Measurements from ENCODE around the gene SGO1.

The SGO1 gene

GRCh38 chr3:20130106-20130505, 55.9 kb downstream of the SGO1 start:
- no peak for DNase-seq (ENCODE audit: low spot score)
- H3K27ac ChIP-seq: no peak overlapping the region
- ChIA-PET POLR2A (ENCODE audit: low non-redundant PET) (no interaction called here), CTCF (no interaction called here)
- TF ChIP-seq CTCF (conservative IDR thresholded peaks at IDR 0.05; ENCODE audit: low read depth): no peak

- CTCF ChIA-PET: interaction anchor here (0.7 kb wide), 1 partner anchor 1962 kb away, joined by 5 read pairs; no protein-coding TSS in a partner anchor
These were observed 57.6 kb downstream of the SGO1 start for GRCh38 chr3:20128358-20128757.

GRCh38 chr3:20125897-20126296, 60.1 kb downstream of the SGO1 start:
- DNase-seq (ENCODE audit: low spot score): no peak
- ChIA-PET CTCF (no interaction called here), POLR2A (ENCODE audit: low non-redundant PET) (no interaction called here)
- no peak overlapping the region for H3K27ac ChIP-seq
- no peak for TF ChIP-seq CTCF (conservative IDR thresholded peaks at IDR 0.05; ENCODE audit: low read depth)

More at GRCh38 chr3:20128358-20128757, 57.6 kb downstream of the SGO1 start:
- POLR2A ChIA-PET (ENCODE audit: low non-redundant PET): no interaction called here
- no peak for DNase-seq (ENCODE audit: low spot score)
- TF ChIP-seq CTCF (conservative IDR thresholded peaks at IDR 0.05; ENCODE audit: low read depth): no peak
- no peak overlapping the region for H3K27ac ChIP-seq

GRCh38 chr3:20125289-20125688, 60.7 kb downstream of the SGO1 start:
- ChIA-PET POLR2A (ENCODE audit: low non-redundant PET) (no interaction called here), CTCF (no interaction called here)
- TF ChIP-seq CTCF (conservative IDR thresholded peaks at IDR 0.05; ENCODE audit: low read depth): no peak
- no peak for DNase-seq (ENCODE audit: low spot score)
- no peak overlapping the region for H3K27ac ChIP-seq

GRCh38 chr3:20123131-20123652, 62.8 kb downstream of the SGO1 start:
- ChIA-PET CTCF (interaction anchor here (0.6 kb wide), 1 partner anchor 100 kb away, joined by 4 read pairs; no protein-coding TSS in a partner anchor), POLR2A (ENCODE audit: low non-redundant PET) (no interaction called here)
- DNase-seq (ENCODE audit: low spot score): no peak
- H3K27ac ChIP-seq: no peak overlapping the region
- TF ChIP-seq CTCF (conservative IDR thresholded peaks at IDR 0.05; ENCODE audit: low read depth): no peak

GRCh38 chr3:20121088-20121487, 64.9 kb downstream of the SGO1 start:
- ChIA-PET POLR2A (ENCODE audit: low non-redundant PET) (no interaction called here), CTCF (no interaction called here)
- H3K27ac ChIP-seq: no peak overlapping the region
- no peak for DNase-seq (ENCODE audit: low spot score)
- no peak for TF ChIP-seq CTCF (conservative IDR thresholded peaks at IDR 0.05; ENCODE audit: low read depth)
